NB4 (cell line): ENCODE data around the gene RPS21.

Experiments
- CTCF ChIP-seq: IDR thresholded peaks from one replicate; pipeline ENCODE4 v1.5.1; 2012; ENCODE audit warnings: low read depth, low read length
- MYC ChIP-seq: IDR thresholded peaks from 2 replicates; pipeline ENCODE4 v1.6.1; 2011; ENCODE audit warnings: low read depth, low read length

DNA sequence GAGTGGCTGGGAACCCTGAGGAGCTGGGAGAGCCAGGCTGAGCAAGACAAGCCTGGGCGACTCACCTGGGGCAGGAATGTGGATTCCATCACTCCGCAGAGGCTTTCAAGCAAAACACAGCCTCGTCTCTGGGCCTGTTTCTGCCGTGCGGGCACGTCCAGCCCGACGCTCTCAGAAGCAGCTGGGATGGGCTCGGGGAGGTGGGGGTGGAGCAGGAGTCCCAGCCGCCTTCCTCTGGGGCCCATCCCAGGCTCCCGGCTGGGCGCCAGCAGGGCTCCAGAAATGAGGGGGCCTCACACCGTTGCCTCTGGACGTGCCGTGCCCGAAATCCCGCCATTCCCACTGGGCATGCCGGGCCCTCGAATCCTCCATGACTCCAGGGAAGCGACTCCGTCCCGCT lies 8.7 kb upstream of the RPS21 start:
- TF ChIP-seq CTCF (no peak), MYC (no peak)
